ENCODE measurements around the gene RNF126.
"Not testable (repeated sequence)": the region's sequence is repeated elsewhere in the genome, so short reads cannot be mapped to it uniquely, and the experiment has no call there.

DNA sequence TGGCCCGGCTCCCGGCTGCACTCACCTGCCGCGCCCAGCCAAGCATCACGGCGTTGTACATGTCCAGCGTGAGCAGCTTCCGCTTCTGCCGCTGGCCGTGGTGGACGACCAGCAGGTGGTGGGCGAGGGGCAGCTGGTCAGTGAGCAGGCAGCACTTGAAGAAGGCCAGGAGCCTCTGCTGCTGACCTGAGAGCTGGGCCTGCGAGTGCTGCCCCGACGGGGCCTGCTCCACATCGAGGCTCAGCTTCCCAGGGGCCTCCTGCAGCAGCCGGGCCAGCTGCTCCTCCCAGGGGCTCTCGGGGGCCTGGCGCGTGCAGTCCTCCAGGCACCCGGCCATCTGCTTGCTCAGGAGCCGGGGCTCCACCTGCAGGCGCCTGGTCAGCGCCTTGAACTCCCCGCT lies 33.5 kb downstream of the RNF126 start:
- TF ChIP-seq, protein P1, sequence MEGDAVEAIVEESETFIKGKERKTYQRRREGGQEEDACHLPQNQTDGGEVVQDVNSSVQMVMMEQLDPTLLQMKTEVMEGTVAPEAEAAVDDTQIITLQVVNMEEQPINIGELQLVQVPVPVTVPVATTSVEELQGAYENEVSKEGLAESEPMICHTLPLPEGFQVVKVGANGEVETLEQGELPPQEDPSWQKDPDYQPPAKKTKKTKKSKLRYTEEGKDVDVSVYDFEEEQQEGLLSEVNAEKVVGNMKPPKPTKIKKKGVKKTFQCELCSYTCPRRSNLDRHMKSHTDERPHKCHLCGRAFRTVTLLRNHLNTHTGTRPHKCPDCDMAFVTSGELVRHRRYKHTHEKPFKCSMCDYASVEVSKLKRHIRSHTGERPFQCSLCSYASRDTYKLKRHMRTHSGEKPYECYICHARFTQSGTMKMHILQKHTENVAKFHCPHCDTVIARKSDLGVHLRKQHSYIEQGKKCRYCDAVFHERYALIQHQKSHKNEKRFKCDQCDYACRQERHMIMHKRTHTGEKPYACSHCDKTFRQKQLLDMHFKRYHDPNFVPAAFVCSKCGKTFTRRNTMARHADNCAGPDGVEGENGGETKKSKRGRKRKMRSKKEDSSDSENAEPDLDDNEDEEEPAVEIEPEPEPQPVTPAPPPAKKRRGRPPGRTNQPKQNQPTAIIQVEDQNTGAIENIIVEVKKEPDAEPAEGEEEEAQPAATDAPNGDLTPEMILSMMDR (IDR thresholded peaks at IDR 0.05) = not testable (repeated sequence)
- not testable (repeated sequence) for TF ChIP-seq POLR2A (IDR thresholded peaks at IDR 0.05)
